H54 (cell line): ENCODE results near the gene CDC42BPA.
"Not testable (repeated sequence)": the region's sequence is repeated elsewhere in the genome, so short reads cannot be mapped to it uniquely, and the experiment has no call there.

Experiments used
- DNase-seq: peaks from one replicate; pipeline ENCODE4 v3.0.0; 2011; ENCODE audit warnings: low spot score, mixed read lengths; ENCODE audit not compliant: insufficient read length
- FAIRE-seq: peaks from 3 replicates; lab custom pipeline; 2011; peaks lifted over from hg19 to GRCh38; lab: Jason Lieb, UNC
- POLR2A ChIP-seq: IDR thresholded peaks from 2 replicates; pipeline ENCODE4 v1.6.1; 2011; ENCODE audit warnings: low read depth, mild to moderate bottlenecking, low read length

CDC42BPA gene, protein sequence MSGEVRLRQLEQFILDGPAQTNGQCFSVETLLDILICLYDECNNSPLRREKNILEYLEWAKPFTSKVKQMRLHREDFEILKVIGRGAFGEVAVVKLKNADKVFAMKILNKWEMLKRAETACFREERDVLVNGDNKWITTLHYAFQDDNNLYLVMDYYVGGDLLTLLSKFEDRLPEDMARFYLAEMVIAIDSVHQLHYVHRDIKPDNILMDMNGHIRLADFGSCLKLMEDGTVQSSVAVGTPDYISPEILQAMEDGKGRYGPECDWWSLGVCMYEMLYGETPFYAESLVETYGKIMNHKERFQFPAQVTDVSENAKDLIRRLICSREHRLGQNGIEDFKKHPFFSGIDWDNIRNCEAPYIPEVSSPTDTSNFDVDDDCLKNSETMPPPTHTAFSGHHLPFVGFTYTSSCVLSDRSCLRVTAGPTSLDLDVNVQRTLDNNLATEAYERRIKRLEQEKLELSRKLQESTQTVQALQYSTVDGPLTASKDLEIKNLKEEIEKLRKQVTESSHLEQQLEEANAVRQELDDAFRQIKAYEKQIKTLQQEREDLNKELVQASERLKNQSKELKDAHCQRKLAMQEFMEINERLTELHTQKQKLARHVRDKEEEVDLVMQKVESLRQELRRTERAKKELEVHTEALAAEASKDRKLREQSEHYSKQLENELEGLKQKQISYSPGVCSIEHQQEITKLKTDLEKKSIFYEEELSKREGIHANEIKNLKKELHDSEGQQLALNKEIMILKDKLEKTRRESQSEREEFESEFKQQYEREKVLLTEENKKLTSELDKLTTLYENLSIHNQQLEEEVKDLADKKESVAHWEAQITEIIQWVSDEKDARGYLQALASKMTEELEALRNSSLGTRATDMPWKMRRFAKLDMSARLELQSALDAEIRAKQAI (N-terminal part only)

DNA sequence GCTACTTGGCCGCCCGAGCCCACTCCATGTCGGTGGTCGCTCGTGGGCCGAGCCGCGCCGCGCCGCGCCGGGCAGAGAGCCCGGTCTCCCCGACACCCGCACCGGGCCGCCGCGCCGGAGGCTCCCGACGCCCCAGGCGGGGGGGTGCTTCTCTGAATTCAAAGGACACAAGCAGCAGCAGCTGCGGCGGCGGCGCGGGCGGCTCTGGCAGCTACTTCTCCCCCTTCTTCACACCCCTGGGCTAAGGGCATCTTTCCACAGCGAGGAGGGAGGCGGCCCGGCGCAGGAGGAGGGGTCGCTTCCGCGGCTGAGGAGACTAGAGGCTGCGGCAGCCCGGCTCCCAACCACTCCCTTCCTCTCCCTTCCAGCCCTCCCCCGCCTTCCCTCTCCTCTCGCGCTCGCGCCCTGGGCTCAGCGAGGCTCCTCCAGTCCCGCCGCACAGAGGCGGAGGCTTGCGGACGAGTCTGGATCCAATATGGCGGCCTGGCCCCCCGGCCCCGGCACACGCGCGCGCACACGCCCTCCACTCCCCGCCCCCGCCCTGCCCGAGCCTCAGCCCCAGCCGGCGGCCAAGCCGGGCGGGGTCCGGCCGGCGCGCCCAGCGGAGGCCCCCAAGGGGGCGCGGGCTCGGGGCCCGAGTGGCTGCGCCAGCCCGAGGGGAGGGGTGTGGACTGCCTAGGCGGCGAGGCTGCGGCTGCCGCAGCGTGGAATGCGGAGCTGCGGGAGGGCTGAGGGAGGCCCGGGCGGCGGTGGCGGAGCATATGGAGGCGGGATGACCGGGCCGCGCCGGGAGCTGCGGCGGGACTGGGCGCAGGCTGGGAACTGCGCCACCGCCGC is at the start of gene CDC42BPA:
Gene CDC42BPA, minus strand, starts transcription at position 477 of the 837 bp plus-strand sequence. CDS start 1,310 bp downstream, outside the sequence.
- FAIRE-seq (no peak), DNase-seq (peak; percentile 71)
- TF ChIP-seq POLR2A, result no peak; the same call in 1 of the 2 replicates

DNA sequence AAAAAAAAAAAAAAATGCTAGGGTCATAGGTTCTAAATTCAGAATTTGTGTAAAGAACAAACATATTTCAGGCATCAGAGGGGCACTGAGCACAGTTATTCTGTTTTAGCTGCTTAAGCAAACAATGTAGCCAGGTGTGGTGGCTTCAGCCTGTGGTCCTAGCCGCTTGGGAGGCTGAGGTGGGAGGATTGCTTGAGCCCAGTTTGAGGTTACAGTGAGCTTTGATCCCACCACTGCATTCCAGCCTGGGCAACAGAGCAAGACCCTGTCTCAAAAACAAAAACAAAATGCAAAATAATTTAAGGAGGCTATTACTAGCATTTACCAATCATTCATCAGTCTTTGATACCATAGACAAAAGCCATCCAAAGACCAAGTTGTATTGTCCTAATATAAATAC is 49.7 kb upstream of the CDC42BPA start:
- no peak for DNase-seq
- no peak for TF ChIP-seq POLR2A
- no peak for FAIRE-seq

DNA sequence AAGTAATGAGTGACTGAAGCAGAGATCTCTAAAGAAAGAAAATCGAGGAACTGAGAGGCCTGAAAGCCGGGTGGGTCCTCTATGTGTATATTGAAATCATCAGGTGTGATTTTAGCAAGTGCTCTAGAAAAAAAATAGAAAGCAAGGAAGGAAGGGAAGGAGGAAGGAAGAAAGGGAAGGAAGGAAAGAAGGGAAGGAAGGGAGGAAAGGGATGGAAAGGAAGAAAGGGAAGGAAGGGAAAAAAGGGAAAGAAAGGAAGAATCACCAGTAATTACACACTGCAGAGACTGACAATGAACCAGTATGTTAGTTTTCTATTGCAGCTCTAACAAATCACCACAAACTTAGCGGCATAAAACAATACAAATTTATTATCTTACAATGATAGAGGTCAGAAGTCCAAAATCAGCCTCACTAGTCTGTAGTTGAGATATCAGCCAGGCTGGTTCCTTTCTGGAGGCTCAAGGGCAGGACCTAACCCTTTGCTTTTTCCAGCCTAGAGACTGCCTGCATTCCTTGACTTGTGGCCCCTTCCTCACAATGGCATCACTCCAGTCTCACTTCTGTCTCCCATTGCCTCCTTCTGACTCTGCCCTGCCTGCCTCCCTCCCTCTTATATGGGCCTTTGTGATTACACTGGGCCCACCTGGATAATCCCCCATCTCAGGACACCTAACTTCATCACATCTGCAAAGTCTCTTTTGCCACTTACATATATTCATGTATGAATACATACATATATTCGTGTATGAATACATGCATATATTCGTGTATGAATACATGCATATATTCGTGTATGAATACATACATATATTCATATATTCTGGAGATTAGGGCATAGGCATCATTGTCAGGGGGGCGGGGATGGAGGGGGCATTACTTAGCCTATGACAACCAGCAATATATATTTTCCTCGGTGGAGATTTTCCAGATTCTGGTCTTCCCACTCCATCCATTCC is 47.5 kb upstream of the CDC42BPA start:
- no peak for TF ChIP-seq POLR2A
- no peak for DNase-seq

DNA sequence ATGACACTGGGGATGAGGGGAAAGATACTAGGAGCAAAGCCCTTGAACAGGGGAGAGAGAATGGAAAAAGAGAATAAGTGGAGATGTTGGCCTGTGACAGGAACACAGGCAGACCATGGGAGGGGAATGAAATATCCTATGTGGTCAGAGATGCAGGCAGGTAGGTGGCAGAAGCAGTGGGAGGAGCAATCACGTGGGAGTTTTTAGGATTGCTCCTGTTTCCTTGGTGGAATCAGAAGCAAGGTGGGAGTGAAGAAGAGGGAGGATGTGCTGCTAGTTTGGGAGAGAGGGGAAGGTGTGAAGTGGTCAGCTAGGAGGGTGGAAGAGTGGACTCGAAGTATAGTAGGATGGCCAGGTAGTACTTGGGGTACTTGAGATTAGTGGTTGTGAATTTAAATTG is 46.4 kb upstream of the CDC42BPA start:
- FAIRE-seq (no peak), DNase-seq (no peak)
- TF ChIP-seq POLR2A, result no peak

More for the DNA sequence above, 47.5 kb upstream of the CDC42BPA start:
- FAIRE-seq, result no peak

DNA sequence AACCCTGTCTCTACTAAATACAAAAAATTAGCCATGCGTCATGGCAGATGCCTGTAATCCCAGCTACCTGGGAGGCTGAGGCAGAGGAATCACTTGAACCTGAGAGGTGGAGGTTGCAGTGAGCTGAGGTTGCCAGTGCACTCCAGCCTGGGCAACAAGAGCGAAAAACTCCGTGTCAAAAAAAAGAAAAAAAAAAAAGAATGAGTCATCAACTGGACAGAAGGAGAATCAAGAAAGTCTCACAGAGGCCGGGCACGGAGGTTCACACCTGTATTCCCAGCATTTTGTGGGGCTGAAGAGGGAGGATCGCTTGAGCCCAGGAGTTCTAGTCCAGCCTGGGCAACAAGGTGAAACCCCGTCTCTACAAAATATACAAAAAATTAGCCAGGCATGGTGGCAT is 45.5 kb upstream of the CDC42BPA start:
- no peak for TF ChIP-seq POLR2A
- FAIRE-seq (no peak), DNase-seq (no peak)

DNA sequence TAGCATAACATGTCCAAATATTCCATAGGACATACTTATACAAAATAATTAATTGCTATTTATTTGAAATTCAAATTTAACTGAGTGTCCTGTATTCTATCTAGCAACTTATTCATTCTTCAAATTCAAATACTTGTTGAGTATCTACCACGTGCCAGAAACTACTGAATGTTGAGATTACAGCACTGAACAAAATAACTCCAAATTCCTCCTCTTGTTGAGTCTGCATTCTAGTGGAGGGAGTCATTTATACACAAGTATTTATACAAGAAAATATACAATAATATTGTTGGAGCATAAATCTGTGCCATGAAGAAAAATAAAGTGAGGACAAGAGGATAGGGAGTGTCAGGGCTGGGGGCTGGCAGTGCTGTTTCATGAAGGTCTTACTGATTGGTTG is 43.7 kb upstream of the CDC42BPA start:
- TF ChIP-seq POLR2A, result no peak
- FAIRE-seq (no peak), DNase-seq (no peak)

DNA sequence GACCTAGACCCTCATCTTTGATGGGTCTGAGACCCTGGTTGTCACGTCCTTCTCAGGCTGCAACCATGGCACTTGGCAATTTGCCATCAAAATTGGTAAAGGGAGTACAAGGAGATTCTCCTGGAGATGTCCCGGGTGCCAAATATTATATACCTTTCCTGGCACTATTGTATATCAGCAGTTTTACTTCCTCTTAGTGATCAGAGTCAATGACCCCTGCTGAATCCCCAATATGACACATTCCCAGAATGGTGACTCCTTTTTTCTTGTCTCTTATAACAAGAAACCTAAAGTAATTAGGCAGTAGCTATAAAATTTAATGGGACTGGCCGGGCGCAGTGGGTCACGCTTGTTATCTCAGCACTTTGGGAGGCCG is 39.6 kb upstream of the CDC42BPA start:
- FAIRE-seq (no peak), DNase-seq (no peak)
- TF ChIP-seq POLR2A, result no peak

DNA sequence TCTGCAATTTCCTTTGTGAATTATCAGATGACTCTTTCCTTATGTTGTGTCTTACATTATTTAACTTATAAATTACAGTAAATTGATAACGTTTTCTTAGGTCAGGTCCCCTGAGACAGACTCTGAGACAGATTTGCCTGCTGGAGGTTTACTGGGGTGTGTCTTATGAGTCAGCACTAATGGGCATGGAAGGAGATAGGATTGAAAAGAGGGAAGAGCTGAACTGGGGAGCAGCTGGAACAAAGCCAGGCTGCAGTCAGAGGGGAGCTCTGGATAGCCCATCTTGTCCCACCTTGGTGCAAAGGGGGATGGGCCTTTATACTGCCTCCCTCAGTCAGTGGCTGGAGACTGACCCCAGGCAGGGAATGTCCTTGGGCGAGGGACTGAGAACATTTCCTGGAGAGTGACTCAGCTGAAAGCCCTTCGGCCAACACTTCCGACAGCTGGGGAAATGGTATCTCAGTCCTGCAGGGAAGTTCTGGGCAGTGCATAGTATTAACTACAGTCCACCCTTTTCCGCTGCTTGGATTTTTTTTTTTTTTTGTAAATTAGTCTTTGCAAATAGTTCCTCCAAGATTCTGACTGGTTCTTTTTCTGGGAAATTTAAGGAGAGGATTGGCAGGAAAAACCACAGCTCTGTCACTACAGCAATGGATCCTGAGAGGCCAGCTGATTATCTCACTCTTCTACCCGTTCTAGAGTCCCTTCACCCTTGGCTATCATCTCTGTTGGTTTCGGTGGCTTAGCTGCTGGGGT is 39.1 kb upstream of the CDC42BPA start:
- DNase-seq, result peak; percentile 65
- TF ChIP-seq POLR2A, result peak; percentile 22; the same call in 1 of the 2 replicates
- FAIRE-seq, result peak; percentile 48

DNA sequence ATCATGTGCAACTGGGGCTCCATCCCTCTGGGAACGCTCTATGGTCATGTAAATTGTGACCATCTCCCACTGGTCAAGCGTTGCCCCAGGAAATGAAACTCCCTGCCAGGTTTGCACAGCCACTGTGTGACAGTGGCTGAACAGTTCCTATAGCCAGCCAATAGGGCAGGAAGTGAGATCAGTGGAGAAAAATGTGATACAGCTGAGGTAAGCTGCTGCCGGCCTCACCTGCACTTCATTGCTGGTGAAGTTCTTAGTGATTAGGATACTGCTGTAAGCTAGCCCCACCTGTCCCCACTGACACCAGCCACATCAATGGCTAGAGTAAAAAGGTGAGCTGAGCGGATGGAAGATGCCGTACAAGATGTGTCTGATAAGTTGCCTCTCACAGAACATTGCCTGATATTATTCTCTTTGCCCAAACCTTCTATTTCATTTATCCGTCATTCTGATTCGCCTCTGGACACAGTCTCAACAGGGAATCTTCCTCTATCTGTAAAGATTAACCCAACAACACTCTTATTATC is 38.4 kb upstream of the CDC42BPA start:
- peak; percentile 37 for DNase-seq
- FAIRE-seq, result no peak
- no peak for TF ChIP-seq POLR2A

DNA sequence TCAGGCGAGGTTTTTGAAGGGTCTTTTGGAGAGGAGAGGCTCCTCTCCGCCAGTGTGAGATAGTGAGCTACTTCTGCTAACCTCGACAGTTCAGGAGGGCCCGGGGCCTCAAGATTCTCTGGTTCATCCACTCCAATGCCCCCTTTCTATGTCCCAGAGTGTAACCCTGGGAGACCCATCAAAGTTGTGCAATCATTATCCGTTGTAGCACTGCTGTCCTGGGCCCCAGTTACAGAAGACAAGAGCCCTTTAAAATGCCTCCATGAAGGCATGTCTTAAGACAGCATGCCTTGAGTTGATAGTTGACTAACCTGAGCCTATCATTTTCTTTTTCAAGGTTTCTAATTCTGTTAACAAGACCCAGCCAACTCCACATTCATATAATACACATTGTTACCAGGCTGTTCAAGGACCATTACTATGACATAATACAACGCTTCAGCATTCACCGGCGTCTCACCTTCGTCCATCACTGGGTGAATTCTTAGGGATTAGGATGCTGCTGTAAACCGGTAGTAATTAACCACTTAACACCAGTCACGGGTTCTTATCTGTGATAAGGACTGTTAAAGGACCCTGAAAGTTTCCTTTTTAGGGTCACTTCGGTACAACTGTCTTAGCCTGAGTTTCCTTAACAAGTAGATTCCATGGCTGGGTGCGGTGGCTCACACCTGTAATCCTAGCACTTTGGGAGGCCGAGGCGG is 37.4 kb upstream of the CDC42BPA start:
- no peak for TF ChIP-seq POLR2A
- no peak for DNase-seq
- no peak for FAIRE-seq

DNA sequence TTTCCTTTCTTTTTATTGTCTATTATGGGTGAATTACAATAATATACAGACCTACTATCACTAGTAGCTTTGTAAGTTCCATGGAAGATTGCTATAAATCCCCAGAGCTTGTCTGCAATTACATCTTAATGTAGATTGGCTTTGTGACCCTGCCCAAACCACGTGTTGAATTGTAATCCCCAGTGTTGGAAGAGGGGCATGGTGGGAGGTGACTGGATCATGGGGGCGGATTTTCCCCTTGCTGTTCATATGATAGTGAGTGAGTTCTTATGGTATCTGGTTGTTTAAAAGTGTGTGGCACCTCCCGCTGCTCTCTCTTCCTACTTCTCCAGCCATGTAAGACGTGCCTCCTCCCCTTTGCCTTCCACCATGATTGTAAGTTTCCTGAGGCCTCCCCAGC is 34.9 kb upstream of the CDC42BPA start:
- TF ChIP-seq POLR2A, result no peak
- DNase-seq, result no peak
- FAIRE-seq, result no peak

DNA sequence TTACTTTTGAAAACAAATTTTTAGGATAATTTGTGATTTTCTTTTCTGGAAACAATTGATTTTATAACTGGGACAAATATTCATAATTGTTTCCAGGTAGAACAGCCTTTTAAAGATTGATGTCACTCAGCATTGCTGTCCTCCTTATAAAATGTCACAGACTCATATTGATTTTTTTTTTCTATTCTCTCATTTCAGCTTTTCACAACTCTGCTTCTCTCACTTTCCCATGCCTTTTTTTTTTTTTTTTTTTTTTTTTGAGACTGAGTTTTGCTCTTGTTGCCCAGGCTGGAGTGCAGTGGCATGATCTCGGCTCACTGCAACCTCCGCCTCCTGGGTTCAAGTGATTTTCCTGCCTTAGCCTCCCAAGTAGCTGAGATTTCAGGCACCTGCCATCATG is 33.9 kb upstream of the CDC42BPA start:
- not testable (repeated sequence) for FAIRE-seq, DNase-seq
